HEK293 (cell line): ENCODE data around the gene USP21.

Experiments used
- EGR2 ChIP-seq: fragments of 450-650 bp; formaldehyde crosslinking; IDR thresholded peaks from 2 replicates; pipeline ENCODE4 v1.5.1; 2016; ENCODE audit warnings: low read depth, missing biosample characterization, missing genetic modification characterization
- GLI4 ChIP-seq: fragments of 450-650 bp; formaldehyde crosslinking; IDR thresholded peaks from 2 replicates; pipeline ENCODE4 v1.5.1; 2016; ENCODE audit warnings: missing biosample characterization, missing genetic modification characterization
- GLIS2 ChIP-seq: fragments of 450-650 bp; formaldehyde crosslinking; IDR thresholded peaks from 2 replicates; pipeline ENCODE4 v1.5.1; 2016; ENCODE audit warnings: missing biosample characterization, missing genetic modification characterization
- HIC1 ChIP-seq: fragments of 450-650 bp; formaldehyde crosslinking; IDR thresholded peaks from 2 replicates; pipeline ENCODE4 v1.5.1; 2016; ENCODE audit warnings: missing biosample characterization, missing genetic modification characterization
- KLF8 ChIP-seq: fragments of 450-650 bp; formaldehyde crosslinking; IDR thresholded peaks from 2 replicates; pipeline ENCODE4 v1.5.1; 2016; ENCODE audit warnings: missing biosample characterization, missing genetic modification characterization
- MYNN ChIP-seq: fragments of 450-650 bp; formaldehyde crosslinking; IDR thresholded peaks from 2 replicates; pipeline ENCODE4 v1.5.1; 2016; ENCODE audit warnings: missing biosample characterization, missing genetic modification characterization, borderline replicate concordance
- SP3 ChIP-seq: fragments of 450-650 bp; formaldehyde crosslinking; IDR thresholded peaks from 2 replicates; pipeline ENCODE4 v1.5.1; 2016; ENCODE audit warnings: missing biosample characterization, missing genetic modification characterization
- ZBTB11 ChIP-seq: fragments of 450-650 bp; formaldehyde crosslinking; conservative IDR thresholded peaks from 2 replicates; pipeline ENCODE4 v1.5.1; 2016; ENCODE audit warnings: low read depth, missing biosample characterization, missing genetic modification characterization
- ZBTB17 ChIP-seq: fragments of 450-650 bp; formaldehyde crosslinking; IDR thresholded peaks from 2 replicates; pipeline ENCODE4 v1.5.1; 2016; ENCODE audit warnings: missing biosample characterization, missing genetic modification characterization
- ZNF132 ChIP-seq: fragments of 450-650 bp; formaldehyde crosslinking; IDR thresholded peaks from 2 replicates; pipeline ENCODE4 v1.5.1; 2017; ENCODE audit warnings: missing biosample characterization, missing genetic modification characterization, borderline replicate concordance
- ZNF140 ChIP-seq: fragments of 450-650 bp; formaldehyde crosslinking; IDR thresholded peaks from 2 replicates; pipeline ENCODE4 v1.5.1; 2016; ENCODE audit warnings: missing biosample characterization, missing genetic modification characterization
- ZNF184 ChIP-seq: fragments of 450-650 bp; IDR thresholded peaks from 2 replicates; pipeline ENCODE4 v1.5.1; 2018; ENCODE audit warnings: missing biosample characterization, mild to moderate bottlenecking, missing genetic modification characterization
- ZNF24 ChIP-seq: fragments of 450-650 bp; formaldehyde crosslinking; IDR thresholded peaks from 2 replicates; pipeline ENCODE4 v1.5.1; 2016; ENCODE audit warnings: missing biosample characterization, missing genetic modification characterization
- ZNF274 ChIP-seq, 2 experiments: fragments of 200-500 bp in 1 of 2; fragments of 450-650 bp in 1 of 2; sonication (Bioruptor generic) in 1 of 2; formaldehyde crosslinking in 1 of 2; IDR thresholded peaks; 2 replicates each; pipeline versions ENCODE4 v1.5.1 to v1.6.1; 2014 to 2016; ENCODE audit warnings: borderline replicate concordance in 1 of 2, inconsistent platforms in 1 of 2, low read length in 1 of 2, missing biosample characterization in 1 of 2, missing genetic modification characterization in 1 of 2
- ZNF335 ChIP-seq: fragments of 450-650 bp; formaldehyde crosslinking; conservative IDR thresholded peaks from 2 replicates; pipeline ENCODE4 v1.5.1; 2016; ENCODE audit warnings: missing biosample characterization, missing genetic modification characterization
- ZNF341 ChIP-seq: fragments of 450-650 bp; formaldehyde crosslinking; IDR thresholded peaks from 2 replicates; pipeline ENCODE4; 2016; ENCODE audit warnings: low read depth, missing biosample characterization, missing genetic modification characterization
- ZNF350 ChIP-seq: fragments of 450-650 bp; formaldehyde crosslinking; IDR thresholded peaks from 2 replicates; pipeline ENCODE4 v1.5.0; 2017; ENCODE audit warnings: missing biosample characterization, mild to moderate bottlenecking, missing genetic modification characterization
- ZNF394 ChIP-seq: fragments of 450-650 bp; formaldehyde crosslinking; IDR thresholded peaks from 2 replicates; pipeline ENCODE4 v1.5.1; 2016; ENCODE audit warnings: missing biosample characterization, missing genetic modification characterization, mild to moderate bottlenecking, moderate library complexity, borderline replicate concordance
- ZNF561 ChIP-seq: fragments of 450-650 bp; IDR thresholded peaks from 2 replicates; pipeline ENCODE4 v1.5.1; 2018; ENCODE audit warnings: missing biosample characterization, missing genetic modification characterization, borderline replicate concordance
- ZNF585B ChIP-seq: fragments of 450-650 bp; formaldehyde crosslinking; IDR thresholded peaks from 2 replicates; pipeline ENCODE4 v1.5.1; 2016; ENCODE audit warnings: missing biosample characterization, missing genetic modification characterization
- ZNF624 ChIP-seq: fragments of 450-650 bp; formaldehyde crosslinking; IDR thresholded peaks from 2 replicates; pipeline ENCODE4 v1.5.1; 2017; ENCODE audit warnings: missing biosample characterization, missing genetic modification characterization
- ZXDB ChIP-seq: fragments of 450-650 bp; formaldehyde crosslinking; IDR thresholded peaks from 2 replicates; pipeline ENCODE4 v1.5.1; 2016; ENCODE audit warnings: missing biosample characterization, missing genetic modification characterization
- TF ChIP-seq, protein P1 (sequence below): fragments of 450-650 bp; formaldehyde crosslinking; IDR thresholded peaks from 2 replicates; pipeline ENCODE4 v1.5.1; 2016; ENCODE audit warnings: missing biosample characterization, missing genetic modification characterization
- TF ChIP-seq, protein P2 (sequence below): fragments of 450-650 bp; formaldehyde crosslinking; IDR thresholded peaks from 2 replicates; pipeline ENCODE4 v1.5.1; 2016; ENCODE audit warnings: missing biosample characterization, missing genetic modification characterization
- TF ChIP-seq, protein P3 (sequence below): fragments of 450-650 bp; formaldehyde crosslinking; IDR thresholded peaks from 2 replicates; pipeline ENCODE4 v1.5.1; 2016; ENCODE audit warnings: missing biosample characterization, missing genetic modification characterization

Gene USP21

GRCh38 chr1:161159087-161159912, at the start of gene USP21 (continued):
- TF ChIP-seq, protein P1, sequence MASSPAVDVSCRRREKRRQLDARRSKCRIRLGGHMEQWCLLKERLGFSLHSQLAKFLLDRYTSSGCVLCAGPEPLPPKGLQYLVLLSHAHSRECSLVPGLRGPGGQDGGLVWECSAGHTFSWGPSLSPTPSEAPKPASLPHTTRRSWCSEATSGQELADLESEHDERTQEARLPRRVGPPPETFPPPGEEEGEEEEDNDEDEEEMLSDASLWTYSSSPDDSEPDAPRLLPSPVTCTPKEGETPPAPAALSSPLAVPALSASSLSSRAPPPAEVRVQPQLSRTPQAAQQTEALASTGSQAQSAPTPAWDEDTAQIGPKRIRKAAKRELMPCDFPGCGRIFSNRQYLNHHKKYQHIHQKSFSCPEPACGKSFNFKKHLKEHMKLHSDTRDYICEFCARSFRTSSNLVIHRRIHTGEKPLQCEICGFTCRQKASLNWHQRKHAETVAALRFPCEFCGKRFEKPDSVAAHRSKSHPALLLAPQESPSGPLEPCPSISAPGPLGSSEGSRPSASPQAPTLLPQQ (tag by site-specific recombination) = peak; percentile 83
- TF ChIP-seq ZNF24 (no peak; the same call in 1 of the 2 replicates), ZNF335 (peak; percentile 93), HIC1 (tag by site-specific recombination) (no peak), ZNF624 (no peak), ZNF561 (tag by site-specific recombination) (no peak), ZNF394 (peak; percentile 37; the same call in 1 of the 2 replicates), ZNF132 (tag by site-specific recombination) (no peak), ZNF140 (tag by site-specific recombination) (no peak), GLI4 (tag by site-specific recombination) (0 out of 2 replicates have a peak, but pooled peaks have one; percentile 61), ZBTB11 (tag by site-specific recombination) (peak; percentile 21), ZNF350 (tag by site-specific recombination) (no peak), GLIS2 (tag by site-specific recombination) (peak; percentile 88), ZXDB (peak; percentile 89), ZNF184 (tag by site-specific recombination) (no peak), SP3 (tag by site-specific recombination) (peak; percentile 91), ZNF585B (tag by site-specific recombination) (no peak), ZBTB17 (tag by site-specific recombination) (peak; percentile 98), ZNF341 (tag by site-specific recombination) (no peak), KLF8 (peak; percentile 65; the same call in 1 of the 2 replicates), ZNF274 (IDR thresholded peaks at IDR 0.05; ENCODE audit: low read length) (no peak), ZNF274 (tag by site-specific recombination; IDR thresholded peaks at IDR 0.05; ENCODE audit: borderline replicate concordance) (no peak), MYNN (tag by site-specific recombination) (no peak), EGR2 (tag by site-specific recombination) (no peak)
- TF ChIP-seq, protein P2, sequence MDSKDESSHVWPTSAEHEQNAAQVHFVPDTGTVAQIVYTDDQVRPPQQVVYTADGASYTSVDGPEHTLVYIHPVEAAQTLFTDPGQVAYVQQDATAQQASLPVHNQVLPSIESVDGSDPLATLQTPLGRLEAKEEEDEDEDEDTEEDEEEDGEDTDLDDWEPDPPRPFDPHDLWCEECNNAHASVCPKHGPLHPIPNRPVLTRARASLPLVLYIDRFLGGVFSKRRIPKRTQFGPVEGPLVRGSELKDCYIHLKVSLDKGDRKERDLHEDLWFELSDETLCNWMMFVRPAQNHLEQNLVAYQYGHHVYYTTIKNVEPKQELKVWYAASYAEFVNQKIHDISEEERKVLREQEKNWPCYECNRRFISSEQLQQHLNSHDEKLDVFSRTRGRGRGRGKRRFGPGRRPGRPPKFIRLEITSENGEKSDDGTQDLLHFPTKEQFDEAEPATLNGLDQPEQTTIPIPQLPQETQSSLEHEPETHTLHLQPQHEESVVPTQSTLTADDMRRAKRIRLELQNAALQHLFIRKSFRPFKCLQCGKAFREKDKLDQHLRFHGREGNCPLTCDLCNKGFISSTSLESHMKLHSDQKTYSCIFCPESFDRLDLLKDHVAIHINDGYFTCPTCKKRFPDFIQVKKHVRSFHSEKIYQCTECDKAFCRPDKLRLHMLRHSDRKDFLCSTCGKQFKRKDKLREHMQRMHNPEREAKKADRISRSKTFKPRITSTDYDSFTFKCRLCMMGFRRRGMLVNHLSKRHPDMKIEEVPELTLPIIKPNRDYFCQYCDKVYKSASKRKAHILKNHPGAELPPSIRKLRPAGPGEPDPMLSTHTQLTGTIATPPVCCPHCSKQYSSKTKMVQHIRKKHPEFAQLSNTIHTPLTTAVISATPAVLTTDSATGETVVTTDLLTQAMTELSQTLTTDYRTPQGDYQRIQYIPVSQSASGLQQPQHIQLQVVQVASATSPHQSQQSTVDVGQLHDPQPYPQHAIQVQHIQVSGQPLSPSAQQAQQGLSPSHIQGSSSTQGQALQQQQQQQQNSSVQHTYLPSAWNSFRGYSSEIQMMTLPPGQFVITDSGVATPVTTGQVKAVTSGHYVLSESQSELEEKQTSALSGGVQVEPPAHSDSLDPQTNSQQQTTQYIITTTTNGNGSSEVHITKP = no peak
- TF ChIP-seq, protein P3, sequence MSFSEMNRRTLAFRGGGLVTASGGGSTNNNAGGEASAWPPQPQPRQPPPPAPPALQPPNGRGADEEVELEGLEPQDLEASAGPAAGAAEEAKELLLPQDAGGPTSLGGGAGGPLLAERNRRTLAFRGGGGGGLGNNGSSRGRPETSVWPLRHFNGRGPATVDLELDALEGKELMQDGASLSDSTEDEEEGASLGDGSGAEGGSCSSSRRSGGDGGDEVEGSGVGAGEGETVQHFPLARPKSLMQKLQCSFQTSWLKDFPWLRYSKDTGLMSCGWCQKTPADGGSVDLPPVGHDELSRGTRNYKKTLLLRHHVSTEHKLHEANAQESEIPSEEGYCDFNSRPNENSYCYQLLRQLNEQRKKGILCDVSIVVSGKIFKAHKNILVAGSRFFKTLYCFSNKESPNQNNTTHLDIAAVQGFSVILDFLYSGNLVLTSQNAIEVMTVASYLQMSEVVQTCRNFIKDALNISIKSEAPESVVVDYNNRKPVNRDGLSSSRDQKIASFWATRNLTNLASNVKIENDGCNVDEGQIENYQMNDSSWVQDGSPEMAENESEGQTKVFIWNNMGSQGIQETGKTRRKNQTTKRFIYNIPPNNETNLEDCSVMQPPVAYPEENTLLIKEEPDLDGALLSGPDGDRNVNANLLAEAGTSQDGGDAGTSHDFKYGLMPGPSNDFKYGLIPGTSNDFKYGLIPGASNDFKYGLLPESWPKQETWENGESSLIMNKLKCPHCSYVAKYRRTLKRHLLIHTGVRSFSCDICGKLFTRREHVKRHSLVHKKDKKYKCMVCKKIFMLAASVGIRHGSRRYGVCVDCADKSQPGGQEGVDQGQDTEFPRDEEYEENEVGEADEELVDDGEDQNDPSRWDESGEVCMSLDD (tag by site-specific recombination) = no peak
